Muscle of leg (tissue), 11 donors: ENCODE results near the gene EIF3A. TPM values are rescaled to one million over a fixed set of nuclear protein-coding genes. Genes with fewer than 3 reads are reported as not detected.

Experiments used
- DNase-seq: peaks from one replicate; pipeline ENCODE4 v3.0.0; 2013
- H3K27ac ChIP-seq: one replicate; pipeline ENCODE4 v1.5.1; 2013; ENCODE audit warnings: mild to moderate bottlenecking, low read length, control low read depth
- H3K27me3 ChIP-seq: one replicate; pipeline ENCODE4 v1.6.1; 2013; ENCODE audit warnings: low read length; ENCODE audit not compliant: control insufficient read depth, insufficient read depth
- H3K36me3 ChIP-seq: one replicate; pipeline ENCODE4 v1.6.1; 2013; ENCODE audit warnings: low read length; ENCODE audit not compliant: control insufficient read depth, insufficient read depth
- H3K4me1 ChIP-seq: one replicate; pipeline ENCODE4 v1.6.1; 2013; ENCODE audit warnings: low read length; ENCODE audit not compliant: control insufficient read depth, insufficient read depth
- H3K4me3 ChIP-seq: one replicate; pipeline ENCODE4 v1.5.1; 2013; ENCODE audit warnings: low read length, control low read depth
- H3K9me3 ChIP-seq: replicated peaks from 2 replicates; pipeline ENCODE4 v1.6.1; 2013; ENCODE audit warnings: low read depth, low read length; ENCODE audit not compliant: control insufficient read depth
- WGBS: methylation state at CpG from one replicate; pipeline ENCODE4 v1.1.5; 2013; ENCODE audit warnings: missing lambda C conversion rate; ENCODE audit not compliant: insufficient coverage; 5-methylcytosine and 5-hydroxymethylcytosine counted together
- polyA plus RNA-seq, 8 donors: library from polyadenylated mRNA; unstranded; fragments of 120-200 nt; gene quantifications; one replicate each; pipeline versions ENCODE4 v1.2.1 to v1.2.3, GENCODE V29; 2013; ENCODE audit warnings: inconsistent platforms in 1 of 8, low replicate concordance in 1 of 8; ENCODE audit not compliant: insufficient read length in 8 of 8, insufficient read depth in 1 of 8
- total RNA-seq: library from RNA; stranded (reverse); fragments of 120-200 nt; gene quantifications from one replicate; pipeline ENCODE4 v1.2.4, GENCODE V29; 2013

EIF3A gene
- total and polyA plus RNA-seq, 9 donors, result 65.6 to 160 (median 144) TPM

DNA sequence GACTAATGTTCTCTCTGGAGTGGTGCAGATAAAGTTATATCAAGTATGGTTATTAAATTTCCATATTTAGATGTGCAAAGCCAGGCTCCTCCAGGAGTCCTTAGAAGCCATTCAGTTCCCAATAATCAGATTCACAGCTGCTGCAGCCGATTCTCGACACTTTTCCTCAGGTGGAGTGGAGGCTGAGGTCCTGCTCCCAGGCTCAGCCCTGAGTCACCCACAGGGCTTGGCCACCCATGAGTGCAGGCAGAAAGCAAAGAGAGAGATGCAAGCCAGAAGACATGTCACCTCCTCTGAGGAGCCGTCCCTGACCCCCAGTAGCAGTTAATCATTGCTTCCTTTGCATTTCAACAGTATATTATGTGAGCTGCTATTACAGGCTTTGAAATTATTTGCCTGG, 87.4 kb downstream of the EIF3A start:
- no CpG with 5 or more reads among the region's 3 CpGs for WGBS
- no peak for DNase-seq
- H3K9me3 ChIP-seq, result no peaks in the 10 kb centered on the region

GRCh38 chr10:118992496-118992895, 88.1 kb downstream of the EIF3A start:
- Histone ChIP-seq H3K36me3 (no peaks in the 10 kb centered on the region), H3K27me3 (peaks cover 5% of the 10 kb centered on the region), H3K4me1 (no peaks in the 10 kb centered on the region), H3K4me3 (no peak overlapping the region), H3K27ac (no peak overlapping the region), H3K9me3 (no peaks in the 10 kb centered on the region)
- WGBS, result 86% methylated on average over 1 of the region's 2 CpGs
- no peak for DNase-seq

More for the DNA sequence above, 87.4 kb downstream of the EIF3A start:
- H3K4me3 ChIP-seq, result no peak overlapping the region
- peaks cover 5% of the 10 kb centered on the region for H3K27me3 ChIP-seq
- H3K36me3 ChIP-seq, result no peaks in the 10 kb centered on the region
- H3K4me1 ChIP-seq, result no peaks in the 10 kb centered on the region
- no peak overlapping the region for H3K27ac ChIP-seq

DNA sequence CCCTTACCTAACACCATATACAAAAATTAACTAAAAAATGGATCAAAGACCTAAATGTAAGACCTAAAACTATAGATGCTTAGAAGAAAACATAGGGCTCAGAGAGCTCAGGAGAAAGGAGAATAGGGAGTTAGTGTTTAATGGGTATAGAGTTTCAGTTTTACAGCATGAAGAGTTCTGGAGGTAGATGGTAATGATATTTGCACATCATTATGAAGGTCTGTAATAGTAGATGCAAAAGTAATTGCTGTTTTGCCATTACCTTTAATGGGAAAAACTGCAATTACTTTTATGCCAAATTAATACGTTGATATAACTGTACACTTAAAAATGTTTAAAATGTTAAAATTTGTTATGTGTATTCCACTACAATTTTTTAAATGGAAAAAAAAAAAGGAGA, 90.3 kb downstream of the EIF3A start:
- H3K27me3 ChIP-seq, result peaks cover 5% of the 10 kb centered on the region
- H3K27ac ChIP-seq, result no peak overlapping the region
- peaks cover 2% of the 10 kb centered on the region for H3K9me3 ChIP-seq
- no peaks in the 10 kb centered on the region for H3K36me3 ChIP-seq
- no peak for DNase-seq
- no peak overlapping the region for H3K4me3 ChIP-seq
- H3K4me1 ChIP-seq, result no peaks in the 10 kb centered on the region
- WGBS, result no CpG with 5 or more reads among the region's 1 CpG

- H3K4me3 ChIP-seq, result no peak overlapping the region
- peaks cover 4% of the 10 kb centered on the region for H3K9me3 ChIP-seq
- H3K36me3 ChIP-seq, result no peaks in the 10 kb centered on the region
- DNase-seq, result no peak
- H3K27ac ChIP-seq, result no peak overlapping the region
- H3K4me1 ChIP-seq, result peaks cover 5% of the 10 kb centered on the region
- H3K27me3 ChIP-seq, result peaks cover 3% of the 10 kb centered on the region
- 90% methylated on average over 2 of the region's 7 CpGs for WGBS
Measured at GRCh38 chr10:118986815-118987790, 93.5 kb downstream of the EIF3A start.

- Histone ChIP-seq H3K27ac (no peak overlapping the region), H3K27me3 (no peaks in the 10 kb centered on the region), H3K9me3 (peaks cover 4% of the 10 kb centered on the region), H3K4me1 (peaks cover 5% of the 10 kb centered on the region), H3K4me3 (no peak overlapping the region), H3K36me3 (no peaks in the 10 kb centered on the region)
- DNase-seq, result no peak
- no CpG with 5 or more reads among the region's 2 CpGs for WGBS
Measured at GRCh38 chr10:118985576-118985975, 95.0 kb downstream of the EIF3A start.

Other genes starting within 250 kb of the EIF3A start
- 3.7 TPM for gene NANOS1, start 51.1 kb downstream of the EIF3A start, total RNA-seq
- 10 to 100 TPM in 1 of 8 donors, 1 to 10 TPM in 7; 4.6 to 10.0 (median 7.1) TPM for gene NANOS1, start 51.1 kb downstream of the EIF3A start, polyA plus RNA-seq
- 32.5 TPM for gene DENND10, start 23.3 kb upstream of the EIF3A start, total RNA-seq
- gene DENND10, start 23.3 kb upstream of the EIF3A start, polyA plus RNA-seq, result 10 to 100 TPM; 24.7 to 38.5 (median 33.6) TPM
- gene SFXN4, start 84.9 kb upstream of the EIF3A start, total RNA-seq, result 18.9 TPM
- 10 to 100 TPM; 18.6 to 29.7 (median 21.5) TPM for gene SFXN4, start 84.9 kb upstream of the EIF3A start, polyA plus RNA-seq
- 120 TPM for gene PRDX3, start 98.0 kb upstream of the EIF3A start, total RNA-seq
- gene PRDX3, start 98.0 kb upstream of the EIF3A start, polyA plus RNA-seq, result 100 to 1,000 TPM; 127 to 155 (median 136) TPM
- 21.4 TPM for gene GRK5, start 126.8 kb upstream of the EIF3A start, total RNA-seq
- 10 to 100 TPM; 18.1 to 29.2 (median 23.9) TPM for gene GRK5, start 126.8 kb upstream of the EIF3A start, polyA plus RNA-seq